CD14-positive monocyte (primary cell): ENCODE data around the gene CLIP4. TPM values are rescaled to one million over a fixed set of nuclear protein-coding genes. Genes with fewer than 3 reads are reported as not detected.

Experiments used
- DNase-seq, 3 donors: peaks; one replicate each; pipeline ENCODE4 v3.0.0-alpha.2; 2011 to 2022
- H2AFZ ChIP-seq: 2 replicates; pipeline ENCODE4 v1.6.0; 2012; ENCODE audit warnings: mild to moderate bottlenecking, low read depth, low read length, inconsistent platforms; ENCODE audit not compliant: insufficient read depth, poor library complexity, severe bottlenecking
- H3K27ac ChIP-seq, 2 donors: 1 replicate in 1 of 2; 2 replicates in 1 of 2; pipeline ENCODE4 v1.5.1; 2012 to 2013; ENCODE audit warnings: low read length in 2 of 2, control low read depth in 1 of 2, inconsistent platforms in 1 of 2, low read depth in 1 of 2, mild to moderate bottlenecking in 1 of 2
- H3K27me3 ChIP-seq, 2 donors: one replicate each; pipeline versions ENCODE4 v1.6.0 to v1.6.1; 2011 to 2013; ENCODE audit warnings: low read length in 2 of 2; ENCODE audit not compliant: control insufficient read depth in 2 of 2, insufficient read depth in 2 of 2
- H3K36me3 ChIP-seq, 2 donors: replicated peaks in 1 of 2; 1 replicate in 1 of 2; 2 replicates in 1 of 2; pipeline versions ENCODE4 v1.5.1 to v1.6.1; 2012 to 2013; ENCODE audit warnings: low read length in 2 of 2, control low read depth in 1 of 2, inconsistent platforms in 1 of 2, mild to moderate bottlenecking in 1 of 2; ENCODE audit not compliant: insufficient read depth in 2 of 2, control insufficient read depth in 1 of 2
- H3K4me1 ChIP-seq, 2 donors: 1 replicate in 1 of 2; 2 replicates in 1 of 2; pipeline versions ENCODE4 v1.5.1 to v1.6.1; 2012 to 2013; ENCODE audit warnings: low read length in 2 of 2, control low read depth in 1 of 2, inconsistent platforms in 1 of 2, mild to moderate bottlenecking in 1 of 2, moderate library complexity in 1 of 2; ENCODE audit not compliant: insufficient read depth in 2 of 2, control insufficient read depth in 1 of 2
- H3K4me2 ChIP-seq: replicated peaks from 2 replicates; pipeline ENCODE3; 2012; ENCODE audit warnings: low read length, moderate library complexity, mild to moderate bottlenecking; ENCODE audit not compliant: poor library complexity, severe bottlenecking; ENCODE audit errors: extremely low read depth
- H3K4me3 ChIP-seq, 3 experiments: fragments of 200-600 bp in 1 of 3; sonication (generic) in 1 of 3; replicated peaks in 1 of 3; 1 replicate in 2 of 3; 2 replicates in 1 of 3; pipeline ENCODE4 v1.5.1; 2011 to 2013; ENCODE audit warnings: low read length in 3 of 3, mild to moderate bottlenecking in 3 of 3, control low read depth in 2 of 3, low read depth in 2 of 3, inconsistent platforms in 1 of 3, moderate library complexity in 1 of 3
- H3K79me2 ChIP-seq: 2 replicates; pipeline ENCODE4 v1.6.0; 2012; ENCODE audit warnings: mild to moderate bottlenecking, control low read depth, inconsistent platforms, low read length, moderate library complexity; ENCODE audit not compliant: insufficient read depth
- H3K9ac ChIP-seq: 2 replicates; pipeline ENCODE4 v1.6.0; 2017; ENCODE audit warnings: low read length, mild to moderate bottlenecking; ENCODE audit not compliant: insufficient read depth, poor library complexity, severe bottlenecking
- H3K9me3 ChIP-seq, 2 donors: replicated peaks in 1 of 2; 1 replicate in 1 of 2; 2 replicates in 1 of 2; pipeline versions ENCODE4 v1.5.1 to v1.6.1; 2012 to 2013; ENCODE audit warnings: low read length in 2 of 2, control low read depth in 1 of 2; ENCODE audit not compliant: control insufficient read depth in 1 of 2, insufficient read depth in 1 of 2
- H4K20me1 ChIP-seq: 2 replicates; pipeline ENCODE4 v1.6.0; 2012; ENCODE audit warnings: mild to moderate bottlenecking, low read length, control low read depth, moderate library complexity; ENCODE audit not compliant: insufficient read depth
- H3K27ac Mint-ChIP-seq, 7 donors: one replicate each; pipeline ENCODE4 v1.8.0; 2020; ENCODE audit warnings: mild to moderate bottlenecking in 7 of 7, mixed read lengths in 7 of 7, moderate library complexity in 6 of 7, inconsistent platforms in 2 of 7
- H3K27me3 Mint-ChIP-seq, 3 donors: one replicate each; pipeline ENCODE4 v1.8.0; 2021 to 2022; ENCODE audit warnings: low read depth in 3 of 3, mild to moderate bottlenecking in 3 of 3, mixed read lengths in 3 of 3, moderate library complexity in 3 of 3, inconsistent platforms in 1 of 3
- H3K36me3 Mint-ChIP-seq, 2 donors: one replicate each; pipeline ENCODE4 v1.8.0; 2020; ENCODE audit warnings: mixed read lengths in 2 of 2, inconsistent platforms in 1 of 2, mild to moderate bottlenecking in 1 of 2
- H3K4me1 Mint-ChIP-seq: one replicate; pipeline ENCODE4 v1.8.0; 2020; ENCODE audit warnings: mild to moderate bottlenecking, mixed read lengths
- H3K4me3 Mint-ChIP-seq, 2 donors: one replicate each; pipeline ENCODE4 v1.8.0; 2020; ENCODE audit warnings: mild to moderate bottlenecking in 2 of 2, mixed read lengths in 2 of 2, moderate library complexity in 1 of 2
- H3K9me3 Mint-ChIP-seq, 7 donors: one replicate each; pipeline ENCODE4 v1.8.0; 2020 to 2022; ENCODE audit warnings: mixed read lengths in 7 of 7, mild to moderate bottlenecking in 6 of 7, moderate library complexity in 6 of 7, inconsistent platforms in 2 of 7
- CTCF ChIP-seq: fragments of 200-600 bp; IDR thresholded peaks from one replicate; pipeline ENCODE4 v1.8.0; 2022; ENCODE audit warnings: antibody characterized with exemption, mild to moderate bottlenecking
- WGBS: methylation state at CpG from one replicate; pipeline ENCODE4 v1.1.5; 2013; ENCODE audit warnings: missing lambda C conversion rate; ENCODE audit not compliant: insufficient coverage; 5-methylcytosine and 5-hydroxymethylcytosine counted together
- intact Hi-C, 2 donors: fragments of 100-400 bp; cut with micrococcal nuclease; formaldehyde crosslinking; loops; one replicate each; pipeline versions ENCODE4 v1.15.0 to v1.15.1; 2023
- polyA plus RNA-seq, 3 donors: library from polyadenylated mRNA; depleted of rRNA in 1 of 3; unstranded in 2 of 3; stranded (reverse) in 1 of 3; fragments of 300-500 nt in 2 of 3; fragments of >200 nt in 1 of 3; fragmentation: Illumina TruSeq in 2 of 3; gene quantifications; 1 replicate in 2 of 3; 2 replicates in 1 of 3; pipeline ENCODE4 v1.2.3, GENCODE V29; 2012 to 2021

Gene CLIP4
- polyA plus RNA-seq, 3 donors: 19.6 to 29.8 (median 21.7) TPM

GRCh38 chr2:29100564-29100963 lies 14.7 kb upstream of the CLIP4 start:
- Mint-ChIP-seq H3K4me3 (no peak overlapping the region), H3K4me1 (no peaks in the 10 kb centered on the region), H3K36me3 (no peaks in the 10 kb centered on the region), H3K9me3 (no peaks in the 10 kb centered on the region), H3K27me3 (peaks cover 3 to 4% (median 4%) of the 10 kb centered on the region in 3 donors), H3K27ac (peak overlapping the region in 1 of 7 donors; percentile 76)
- Histone ChIP-seq H3K79me2 (no peaks in the 10 kb centered on the region), H4K20me1 (no peaks in the 10 kb centered on the region), H2AFZ (no peak overlapping the region), H3K4me3 (no peak overlapping the region), H3K9me3 (no peaks in the 10 kb centered on the region), H3K9ac (no peak overlapping the region), H3K36me3 (no peaks in the 10 kb centered on the region), H3K4me2 (no peak overlapping the region), H3K4me1 (no peaks in the 10 kb centered on the region), H3K27me3 (no peaks in the 10 kb centered on the region), H3K27ac (no peak overlapping the region)
- no peak for DNase-seq
- no peak for TF ChIP-seq CTCF
- WGBS: 100% methylated on average over 1 of the region's 1 CpG
- intact Hi-C loops: no loop called here

- no peak overlapping the region for H3K4me3 ChIP-seq
Measured at GRCh38 chr2:29104688-29105087, 10.5 kb upstream of the CLIP4 start.

More at GRCh38 chr2:29104688-29105087, 10.5 kb upstream of the CLIP4 start:
- no peaks in the 10 kb centered on the region for H3K9me3 ChIP-seq
- H3K36me3 ChIP-seq: no peaks in the 10 kb centered on the region
- Mint-ChIP-seq H3K27me3 (peaks cover 1 to 7% (median 4%) of the 10 kb centered on the region in 3 donors), H3K27ac (no peak overlapping the region), H3K36me3 (no peaks in the 10 kb centered on the region), H3K4me3 (no peak overlapping the region), H3K9me3 (no peaks in the 10 kb centered on the region), H3K4me1 (no peaks in the 10 kb centered on the region)
- H3K4me1 ChIP-seq: no peaks in the 10 kb centered on the region
- no peak overlapping the region for H3K27ac ChIP-seq
- H3K9ac ChIP-seq: no peak overlapping the region
- H3K27me3 ChIP-seq: no peaks in the 10 kb centered on the region
- no peaks in the 10 kb centered on the region for H3K79me2 ChIP-seq
- no peak for TF ChIP-seq CTCF
- H2AFZ ChIP-seq: no peak overlapping the region
- DNase-seq: no peak
- intact Hi-C loops: no loop called here
- H3K4me2 ChIP-seq: no peak overlapping the region
- no peaks in the 10 kb centered on the region for H4K20me1 ChIP-seq
- WGBS: 100% methylated on average over 3 of the region's 5 CpGs
